HG03439 (cell line): Measurements from ENCODE around the gene CGREF1.
"Not testable (repeated sequence)": the region's sequence is repeated elsewhere in the genome, so short reads cannot be mapped to it uniquely, and the experiment has no call there.

Source experiments
- ATAC-seq: cut with Tn5 transposase; IDR thresholded peaks from one replicate; pipeline ENCODE4 v1.9.1; 2021; ENCODE audit warnings: mild to moderate bottlenecking, moderate library complexity; ENCODE audit not compliant: unreplicated experiment

The CGREF1 gene

GRCh38 chr2:27076323-27076722, 42.6 kb downstream of the CGREF1 start:
- ATAC-seq: no peak

GRCh38 chr2:27075566-27075871, 43.4 kb downstream of the CGREF1 start:
- not testable (repeated sequence) for ATAC-seq

- no peak for ATAC-seq
Observed at GRCh38 chr2:27074738-27075565, 44.0 kb downstream of the CGREF1 start.

- ATAC-seq: no peak
Observed at GRCh38 chr2:27073782-27074181, 45.1 kb downstream of the CGREF1 start.

GRCh38 chr2:27072920-27073319, 46.0 kb downstream of the CGREF1 start:
- no peak for ATAC-seq

GRCh38 chr2:27071990-27072830, 46.7 kb downstream of the CGREF1 start:
- peak; percentile 2 for ATAC-seq

DNA sequence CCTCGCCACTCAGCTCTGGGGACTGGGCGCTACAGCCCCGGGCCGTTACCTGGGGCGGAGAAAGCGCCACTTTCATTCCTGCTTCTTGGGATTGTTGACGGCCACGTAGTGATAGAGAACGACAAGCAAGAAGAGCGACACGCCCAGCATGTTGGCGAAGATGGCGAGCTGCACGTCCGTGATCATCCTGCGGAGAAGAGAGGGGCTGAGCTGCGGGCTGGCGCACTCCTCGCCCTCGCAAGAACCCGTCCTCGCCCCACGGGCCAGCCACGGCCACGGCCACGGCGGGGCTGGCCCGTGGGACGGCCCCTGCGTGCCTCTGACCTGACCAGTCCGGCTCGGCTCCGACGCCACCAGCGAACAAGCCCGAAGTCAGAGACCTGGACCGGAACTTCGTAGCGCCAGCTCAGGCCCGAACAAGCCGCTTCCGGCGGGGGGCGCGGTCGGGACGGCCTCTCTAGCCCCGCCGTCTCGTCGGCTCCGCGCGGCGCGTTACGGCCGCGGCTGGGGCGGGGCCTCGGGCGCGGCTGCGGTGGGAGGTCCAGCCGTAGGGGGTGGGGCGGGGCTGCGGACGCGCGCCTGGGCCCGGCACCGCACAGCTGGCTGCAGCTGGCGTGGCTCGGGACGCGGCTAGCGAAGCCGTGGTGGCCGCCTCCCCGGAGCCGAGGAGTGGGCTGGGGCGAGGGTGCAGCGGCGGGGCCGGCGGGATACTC, 47.5 kb downstream of the CGREF1 start, which contains the start of gene OST4:
OST4 (minus strand) TSS at position 378 of the 713 bp plus-strand sequence.
- peak; percentile 89 for ATAC-seq

- peak; percentile 8 for ATAC-seq
Observed at GRCh38 chr2:27070653-27071276, 48.2 kb downstream of the CGREF1 start.

DNA sequence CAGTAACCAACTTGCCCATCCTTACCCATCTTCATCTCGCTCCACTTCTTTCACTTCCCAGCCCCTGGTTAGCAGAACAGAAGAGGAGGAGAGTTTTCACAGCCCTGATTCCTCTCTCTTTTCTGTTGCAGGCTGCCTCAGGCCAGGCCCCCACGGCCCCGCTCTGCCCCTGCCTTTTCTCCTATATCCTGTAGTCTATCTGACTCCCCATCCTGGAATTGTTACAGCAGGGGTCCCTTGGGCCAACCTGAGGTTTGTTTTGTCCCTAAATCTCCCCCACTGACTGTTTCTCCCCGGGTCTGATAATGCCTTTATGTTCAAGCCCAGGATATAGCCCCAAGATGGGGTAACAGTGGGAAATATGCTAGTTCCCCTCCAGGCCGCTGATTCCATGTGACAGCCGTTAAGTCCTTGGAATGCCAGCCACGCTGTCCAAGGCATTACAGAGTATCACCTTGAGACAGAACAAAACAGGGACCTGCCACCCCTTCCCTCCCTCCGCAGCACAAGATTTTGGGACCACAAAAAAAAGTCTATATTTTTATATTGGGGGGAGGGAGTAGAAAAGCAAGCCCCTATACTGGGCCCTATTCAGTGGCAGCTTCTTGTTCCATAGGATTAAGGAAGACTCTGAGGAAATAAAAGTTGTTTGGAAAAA, 48.8 kb downstream of the CGREF1 start:
- no peak for ATAC-seq

DNA sequence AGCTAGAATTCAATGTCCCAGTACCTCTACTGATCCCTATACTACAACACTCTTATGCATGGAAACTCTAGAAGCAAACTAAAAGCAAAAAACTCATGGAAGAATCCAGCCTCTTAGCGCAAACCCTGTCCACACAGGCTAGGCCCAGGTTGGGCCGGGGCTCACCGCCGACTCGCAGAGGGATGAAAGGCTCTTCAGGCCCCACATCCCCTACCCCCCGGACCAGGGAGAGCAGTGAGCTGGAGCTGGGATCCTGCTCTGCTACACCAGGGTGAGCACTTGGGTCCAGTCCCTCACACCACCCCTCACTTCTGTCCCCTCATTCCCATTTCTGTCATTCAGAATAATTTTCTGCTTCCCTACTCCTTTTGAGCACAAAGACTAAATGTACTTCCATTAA, 49.5 kb downstream of the CGREF1 start:
- no peak for ATAC-seq

GRCh38 chr2:27067385-27067784, 51.5 kb downstream of the CGREF1 start:
- ATAC-seq: no peak

DNA sequence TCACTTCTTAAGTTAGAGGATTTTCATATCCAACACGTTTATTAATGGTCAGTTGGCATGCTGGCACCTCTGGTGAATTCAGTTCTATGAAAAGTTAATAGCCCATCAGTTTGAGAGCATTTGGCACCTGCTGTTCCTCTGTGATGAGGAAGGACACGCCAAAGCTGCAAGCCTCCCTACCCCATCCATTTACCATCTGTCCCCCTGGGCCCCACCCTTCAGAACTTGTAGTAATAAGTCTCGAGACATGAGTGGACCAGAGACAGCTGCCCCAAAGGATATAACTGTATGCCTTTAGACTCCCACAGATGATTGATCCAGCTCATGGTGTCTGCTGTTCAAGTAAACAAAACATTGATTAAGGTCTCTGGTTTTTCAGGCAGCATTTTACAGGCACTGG, 53.8 kb downstream of the CGREF1 start:
- no peak for ATAC-seq

DNA sequence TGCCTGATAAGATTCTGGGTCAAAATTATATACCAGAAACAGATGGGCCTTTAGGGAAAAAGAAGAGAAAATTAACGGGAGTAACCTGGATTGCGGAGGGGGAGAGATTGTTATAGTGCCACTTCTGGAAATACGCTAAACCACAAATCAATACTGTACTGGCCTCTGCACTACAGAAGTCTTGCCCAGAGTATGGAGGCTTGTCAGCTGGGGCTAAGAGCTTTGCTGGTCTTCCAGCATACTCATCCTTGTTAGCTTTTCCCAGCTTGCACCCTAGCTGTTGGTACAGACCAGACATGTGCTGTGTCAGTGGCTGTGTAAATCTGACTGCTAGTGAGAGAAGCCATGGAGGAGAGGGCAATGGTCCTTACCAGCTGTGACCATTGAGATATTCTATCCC, 58.6 kb downstream of the CGREF1 start:
- no peak for ATAC-seq

DNA sequence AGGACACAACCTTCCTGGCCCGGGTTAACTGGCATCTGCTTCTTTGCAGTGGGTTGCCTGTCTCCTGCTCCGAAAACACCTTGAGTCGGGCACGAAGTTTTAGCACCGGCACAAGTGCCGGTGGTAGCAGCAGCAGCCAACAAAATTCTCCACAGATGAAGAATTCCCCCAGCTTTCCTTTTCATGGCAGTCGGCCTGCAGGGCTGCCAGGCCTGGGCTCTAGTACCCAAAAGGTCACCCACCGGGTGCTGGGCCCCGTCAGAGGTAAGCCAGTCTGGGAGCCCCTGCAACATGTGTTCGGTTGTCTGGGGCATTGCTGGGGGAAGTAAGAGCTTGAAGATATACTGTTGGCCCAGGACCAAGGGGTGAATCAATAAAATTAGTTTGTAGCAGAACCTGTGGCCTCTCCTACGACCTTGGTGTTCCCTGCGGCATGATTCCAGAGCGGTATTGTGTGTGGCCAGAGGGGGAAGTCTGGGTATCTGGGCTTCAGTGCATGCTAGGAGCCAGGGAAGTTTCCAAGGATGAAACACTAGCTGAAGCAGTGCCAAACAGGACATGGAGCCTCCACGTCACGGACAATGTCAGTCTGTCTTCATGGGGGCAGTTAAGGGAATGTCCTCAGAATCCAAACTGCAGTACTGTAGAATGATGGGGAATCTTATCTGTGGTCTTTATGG, 59.6 kb downstream of the CGREF1 start:
- ATAC-seq: no peak

DNA sequence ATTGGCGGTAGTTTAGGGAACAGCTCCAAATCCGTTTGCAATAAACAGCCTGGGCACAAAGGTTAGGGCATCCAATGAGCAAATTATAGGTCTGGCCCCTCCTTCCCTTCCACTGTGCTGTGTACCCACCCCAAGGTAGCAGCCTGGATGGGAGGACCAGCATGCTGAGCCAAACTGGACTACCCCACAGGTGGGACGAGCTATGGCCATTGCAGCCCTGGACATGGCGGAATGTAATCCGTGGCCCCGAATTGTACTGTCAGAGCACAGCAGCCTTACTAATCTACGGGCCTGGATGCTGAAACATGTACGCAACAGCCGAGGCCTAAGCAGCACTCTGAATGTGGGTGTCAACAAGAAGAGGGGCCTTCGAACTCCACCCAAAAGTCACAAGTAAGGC, 60.7 kb downstream of the CGREF1 start:
- no peak for ATAC-seq

GRCh38 chr2:27057184-27057583, 61.7 kb downstream of the CGREF1 start:
- ATAC-seq: no peak

DNA sequence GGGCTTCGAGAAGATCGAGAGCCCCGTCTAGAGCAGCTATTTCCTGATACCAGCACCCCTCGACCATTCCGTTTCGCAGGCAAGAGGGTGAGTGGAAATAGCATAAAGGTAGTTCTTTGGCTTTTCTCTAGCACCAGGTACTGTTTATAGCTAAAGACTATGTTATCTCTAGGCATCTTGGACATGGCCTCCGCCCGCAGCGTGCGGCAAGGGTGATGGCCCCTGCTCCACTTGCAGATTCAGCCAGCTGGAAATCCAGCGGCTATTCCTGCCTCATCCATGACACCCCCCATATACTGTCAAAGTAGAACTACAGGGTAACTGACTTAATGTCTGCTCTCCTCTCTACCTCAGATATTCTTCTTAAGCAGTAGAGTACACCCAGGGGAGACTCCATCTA, 64.2 kb downstream of the CGREF1 start:
- ATAC-seq: no peak

GRCh38 chr2:27053776-27054175, 65.2 kb downstream of the CGREF1 start:
- no peak for ATAC-seq

DNA sequence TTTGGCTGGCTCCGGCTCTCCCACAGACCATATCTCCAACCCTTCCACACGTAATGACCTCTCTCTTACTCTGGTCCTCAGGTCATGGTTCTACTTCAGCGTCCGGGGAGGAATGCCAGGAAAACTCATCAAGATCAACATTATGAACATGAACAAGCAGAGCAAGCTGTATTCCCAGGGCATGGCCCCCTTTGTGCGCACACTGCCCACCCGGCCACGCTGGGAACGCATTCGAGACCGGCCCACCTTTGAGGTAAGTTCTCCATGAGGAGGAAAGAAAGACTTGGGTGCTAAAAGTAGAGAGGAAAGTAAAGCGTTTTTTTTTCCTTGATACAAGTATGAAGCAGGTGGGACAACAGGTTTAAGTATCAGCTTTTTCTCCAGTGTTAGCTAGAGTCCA, 65.6 kb downstream of the CGREF1 start:
- no peak for ATAC-seq
